GM19035 (cell line): ENCODE measurements around the gene EFNA3.

Experiments
- ATAC-seq: cut with Tn5 transposase; IDR thresholded peaks from one replicate; pipeline ENCODE4 v1.9.1; 2021; ENCODE audit not compliant: unreplicated experiment

Gene EFNA3

GRCh38 chr1:155130272-155131006, 51.8 kb downstream of the EFNA3 start:
- ATAC-seq, result no peak

GRCh38 chr1:155131285-155131684, 52.6 kb downstream of the EFNA3 start:
- ATAC-seq, result no peak

- ATAC-seq, result no peak
Measured at GRCh38 chr1:155131856-155132255, 53.2 kb downstream of the EFNA3 start.

- no peak for ATAC-seq
Measured at GRCh38 chr1:155133799-155134281, 55.2 kb downstream of the EFNA3 start.

GRCh38 chr1:155134322-155134721, 55.7 kb downstream of the EFNA3 start:
- no peak for ATAC-seq

GRCh38 chr1:155134880-155135414, 56.3 kb downstream of the EFNA3 start:
- no peak for ATAC-seq

- peak; percentile 71 for ATAC-seq
Measured at GRCh38 chr1:155135415-155136028, 56.9 kb downstream of the EFNA3 start, which contains the start of gene SLC50A1. Gene SLC50A1, plus strand, starts transcription at chr1:155135852. Its CDS starts 60 bp downstream, at chr1:155135912.

GRCh38 chr1:155136748-155137147, 58.1 kb downstream of the EFNA3 start:
- no peak for ATAC-seq
